HEK293 (cell line): ENCODE results near the gene TIMP2.

Experiments
- REPIN1 ChIP-seq: fragments of 450-650 bp; formaldehyde crosslinking; IDR thresholded peaks from 2 replicates; pipeline ENCODE4 v1.5.1; 2017; ENCODE audit warnings: missing biosample characterization, missing genetic modification characterization, low read depth
- ZNF274 ChIP-seq, 2 experiments: fragments of 200-500 bp in 1 of 2; fragments of 450-650 bp in 1 of 2; sonication (Bioruptor generic) in 1 of 2; formaldehyde crosslinking in 1 of 2; IDR thresholded peaks; 2 replicates each; pipeline versions ENCODE4 v1.5.1 to v1.6.1; 2014 to 2016; ENCODE audit warnings: borderline replicate concordance in 1 of 2, inconsistent platforms in 1 of 2, low read length in 1 of 2, missing biosample characterization in 1 of 2, missing genetic modification characterization in 1 of 2
- ZNF416 ChIP-seq: fragments of 450-650 bp; formaldehyde crosslinking; IDR thresholded peaks from 2 replicates; pipeline ENCODE4 v1.5.1; 2016; ENCODE audit warnings: missing biosample characterization, missing genetic modification characterization
- ZNF585B ChIP-seq: fragments of 450-650 bp; formaldehyde crosslinking; IDR thresholded peaks from 2 replicates; pipeline ENCODE4 v1.5.1; 2016; ENCODE audit warnings: missing biosample characterization, missing genetic modification characterization
- TF ChIP-seq, protein P1 (sequence below): fragments of 450-650 bp; formaldehyde crosslinking; IDR thresholded peaks from 2 replicates; pipeline ENCODE4 v1.5.1; 2016; ENCODE audit warnings: missing biosample characterization, missing genetic modification characterization

DNA sequence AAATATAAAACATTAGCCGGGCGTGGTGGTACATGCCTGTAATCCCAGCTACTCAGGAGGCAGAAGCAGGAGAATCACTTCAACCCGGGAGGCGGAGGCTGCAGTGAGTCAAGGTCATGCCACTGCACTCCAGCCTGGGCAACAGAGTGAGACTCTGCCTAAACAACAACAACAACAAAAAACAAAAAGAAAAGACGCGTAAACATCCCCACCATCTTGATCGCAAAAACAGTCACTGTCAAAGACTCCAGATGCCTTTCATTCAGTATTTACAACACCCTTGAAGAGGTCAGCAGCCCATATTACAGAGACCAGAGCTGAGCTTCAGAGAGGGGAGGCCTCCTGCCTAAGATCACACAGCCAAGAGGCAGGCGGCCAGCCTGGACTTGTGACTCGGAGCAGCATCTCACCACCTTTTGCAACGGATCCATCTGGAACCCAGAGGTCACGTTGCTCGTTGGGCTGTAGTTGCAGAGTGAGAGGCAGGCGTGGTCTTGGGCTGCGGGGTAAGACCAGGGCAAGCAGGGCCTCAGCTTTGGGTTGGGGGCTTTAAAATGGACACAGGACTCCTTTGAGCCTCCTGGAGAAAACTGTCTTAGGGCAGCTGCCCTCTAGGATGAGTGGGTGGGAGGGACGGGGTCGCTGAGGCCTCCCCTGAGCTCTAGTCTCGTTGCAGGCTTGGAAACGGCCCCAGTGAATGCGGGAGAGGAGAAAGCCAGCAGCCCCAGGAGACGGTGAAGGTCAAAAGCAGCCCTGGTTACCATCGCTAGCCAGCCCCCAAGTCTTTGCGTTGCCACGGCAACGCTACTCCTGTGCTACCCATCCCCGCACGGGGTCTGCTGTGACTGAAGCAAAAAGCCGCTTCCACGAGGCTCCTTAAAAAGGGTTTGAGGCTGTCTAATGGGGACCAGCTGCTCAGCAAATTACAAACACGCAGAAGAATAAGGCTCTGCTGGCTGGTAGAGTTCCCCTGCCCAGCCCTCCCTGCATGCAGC is 28.5 kb upstream of the TIMP2 start:
- TF ChIP-seq ZNF585B, result no peak
- TF ChIP-seq, protein P1, sequence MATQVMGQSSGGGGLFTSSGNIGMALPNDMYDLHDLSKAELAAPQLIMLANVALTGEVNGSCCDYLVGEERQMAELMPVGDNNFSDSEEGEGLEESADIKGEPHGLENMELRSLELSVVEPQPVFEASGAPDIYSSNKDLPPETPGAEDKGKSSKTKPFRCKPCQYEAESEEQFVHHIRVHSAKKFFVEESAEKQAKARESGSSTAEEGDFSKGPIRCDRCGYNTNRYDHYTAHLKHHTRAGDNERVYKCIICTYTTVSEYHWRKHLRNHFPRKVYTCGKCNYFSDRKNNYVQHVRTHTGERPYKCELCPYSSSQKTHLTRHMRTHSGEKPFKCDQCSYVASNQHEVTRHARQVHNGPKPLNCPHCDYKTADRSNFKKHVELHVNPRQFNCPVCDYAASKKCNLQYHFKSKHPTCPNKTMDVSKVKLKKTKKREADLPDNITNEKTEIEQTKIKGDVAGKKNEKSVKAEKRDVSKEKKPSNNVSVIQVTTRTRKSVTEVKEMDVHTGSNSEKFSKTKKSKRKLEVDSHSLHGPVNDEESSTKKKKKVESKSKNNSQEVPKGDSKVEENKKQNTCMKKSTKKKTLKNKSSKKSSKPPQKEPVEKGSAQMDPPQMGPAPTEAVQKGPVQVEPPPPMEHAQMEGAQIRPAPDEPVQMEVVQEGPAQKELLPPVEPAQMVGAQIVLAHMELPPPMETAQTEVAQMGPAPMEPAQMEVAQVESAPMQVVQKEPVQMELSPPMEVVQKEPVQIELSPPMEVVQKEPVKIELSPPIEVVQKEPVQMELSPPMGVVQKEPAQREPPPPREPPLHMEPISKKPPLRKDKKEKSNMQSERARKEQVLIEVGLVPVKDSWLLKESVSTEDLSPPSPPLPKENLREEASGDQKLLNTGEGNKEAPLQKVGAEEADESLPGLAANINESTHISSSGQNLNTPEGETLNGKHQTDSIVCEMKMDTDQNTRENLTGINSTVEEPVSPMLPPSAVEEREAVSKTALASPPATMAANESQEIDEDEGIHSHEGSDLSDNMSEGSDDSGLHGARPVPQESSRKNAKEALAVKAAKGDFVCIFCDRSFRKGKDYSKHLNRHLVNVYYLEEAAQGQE (tag by site-specific recombination), result no peak
- TF ChIP-seq ZNF274 (IDR thresholded peaks at IDR 0.05; ENCODE audit: low read length), result no peak
- TF ChIP-seq ZNF274 (tag by site-specific recombination; IDR thresholded peaks at IDR 0.05; ENCODE audit: borderline replicate concordance), result no peak
- TF ChIP-seq REPIN1 (tag by site-specific recombination), result no peak
- TF ChIP-seq ZNF416 (tag by site-specific recombination), result no peak
